Erythroblast (primary cell): ENCODE measurements around the gene ZNF865.

ENCODE experiments used
- DNase-seq, 2 experiments: peaks; one replicate each; lab custom pipeline; 2025; lab: John Stamatoyannopoulos, UW
- GATA1 ChIP-seq: IDR thresholded peaks from 2 replicates; pipeline ENCODE4 v1.6.1; 2011; ENCODE audit warnings: low read depth, mild to moderate bottlenecking, control low read depth, low read length, moderate library complexity
- POLR2A ChIP-seq: IDR thresholded peaks from 2 replicates; pipeline ENCODE4 v1.6.1; 2011; ENCODE audit warnings: mild to moderate bottlenecking, low read length

The ZNF865 gene

DNA sequence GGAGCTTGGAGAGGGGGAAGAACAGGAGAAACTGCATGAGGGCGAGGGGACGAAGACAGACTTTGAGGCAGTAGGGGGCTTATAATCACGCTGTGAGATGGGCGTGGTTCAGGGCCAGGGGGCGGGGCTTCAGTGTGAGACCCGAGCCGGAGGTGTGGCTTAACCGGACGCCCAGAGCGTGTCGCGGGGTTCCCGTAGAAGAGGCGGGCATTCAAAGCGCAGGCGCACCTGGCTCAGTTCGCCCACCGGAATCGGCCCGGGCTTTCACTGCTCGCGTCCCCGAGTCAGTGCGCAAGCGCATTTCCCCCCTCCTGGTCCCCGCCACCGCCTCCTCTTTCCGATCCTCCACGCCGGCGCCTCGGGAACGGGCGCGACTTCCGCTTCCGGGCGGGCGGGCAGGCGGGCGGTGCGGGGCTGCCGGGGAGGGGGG is 225 bp upstream of the ZNF865 start:
- TF ChIP-seq GATA1 (no peak), POLR2A (peak; percentile 57)
- DNase-seq, result peak; percentile 92 to 94

DNA sequence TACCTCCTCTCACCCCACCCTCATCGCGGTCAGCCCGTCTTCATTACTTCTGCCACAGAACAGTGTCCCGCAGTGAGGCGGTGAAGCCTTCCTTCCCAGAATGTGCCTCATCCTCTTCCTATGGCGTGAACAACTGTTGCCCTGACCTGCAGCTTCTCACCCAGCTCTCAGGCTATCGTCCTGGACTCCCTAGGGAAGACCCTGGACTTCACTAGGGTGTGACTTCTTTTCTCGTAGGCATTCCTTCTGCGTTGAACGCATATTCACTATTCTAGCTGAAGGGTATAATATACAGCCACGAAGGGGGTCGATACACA is 982 bp downstream of the ZNF865 start:
- TF ChIP-seq GATA1, result no peak
- no peak for DNase-seq

DNA sequence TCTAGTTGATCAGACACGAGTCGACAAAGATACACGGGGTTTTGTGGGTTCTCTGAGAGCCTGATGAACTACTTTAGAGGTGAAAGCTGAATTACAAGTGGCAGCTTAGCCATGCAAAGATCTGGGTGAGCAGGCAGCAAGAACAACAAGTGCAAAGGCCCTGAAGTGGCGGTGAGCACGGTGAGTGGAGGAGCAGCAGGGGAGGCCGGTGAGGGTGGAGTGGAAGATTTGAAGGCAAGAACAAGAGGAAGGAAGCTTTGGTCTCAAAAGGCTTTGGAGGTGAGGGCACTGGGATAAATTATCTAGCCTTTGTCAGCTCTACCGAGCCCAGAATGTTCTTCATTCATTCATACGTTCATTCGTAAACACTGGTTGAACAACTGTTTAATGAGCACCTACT is 1.4 kb downstream of the ZNF865 start:
- no peak for DNase-seq
- TF ChIP-seq GATA1, result no peak
- no peak for TF ChIP-seq POLR2A

DNA sequence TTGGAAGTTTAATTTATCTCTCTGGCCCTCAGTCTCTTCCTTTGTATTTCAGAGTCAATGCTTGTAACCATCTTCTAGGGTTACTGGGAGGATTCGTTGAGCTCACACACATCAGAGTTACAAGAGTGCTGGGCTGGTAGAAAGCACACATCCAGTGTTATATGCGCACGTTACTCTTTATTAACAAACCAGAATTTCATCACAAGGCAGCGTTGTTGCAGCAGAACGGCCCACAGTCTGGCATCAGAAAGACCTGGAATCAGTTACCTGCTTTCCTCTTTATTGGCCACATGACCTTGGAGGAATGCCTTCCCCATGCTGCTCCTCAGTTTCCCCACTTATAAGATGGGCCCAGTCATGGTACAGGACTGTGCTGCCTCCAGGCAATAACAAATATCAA is 3.9 kb downstream of the ZNF865 start:
- DNase-seq, result no peak
- no peak for TF ChIP-seq GATA1
- TF ChIP-seq POLR2A, result no peak

DNA sequence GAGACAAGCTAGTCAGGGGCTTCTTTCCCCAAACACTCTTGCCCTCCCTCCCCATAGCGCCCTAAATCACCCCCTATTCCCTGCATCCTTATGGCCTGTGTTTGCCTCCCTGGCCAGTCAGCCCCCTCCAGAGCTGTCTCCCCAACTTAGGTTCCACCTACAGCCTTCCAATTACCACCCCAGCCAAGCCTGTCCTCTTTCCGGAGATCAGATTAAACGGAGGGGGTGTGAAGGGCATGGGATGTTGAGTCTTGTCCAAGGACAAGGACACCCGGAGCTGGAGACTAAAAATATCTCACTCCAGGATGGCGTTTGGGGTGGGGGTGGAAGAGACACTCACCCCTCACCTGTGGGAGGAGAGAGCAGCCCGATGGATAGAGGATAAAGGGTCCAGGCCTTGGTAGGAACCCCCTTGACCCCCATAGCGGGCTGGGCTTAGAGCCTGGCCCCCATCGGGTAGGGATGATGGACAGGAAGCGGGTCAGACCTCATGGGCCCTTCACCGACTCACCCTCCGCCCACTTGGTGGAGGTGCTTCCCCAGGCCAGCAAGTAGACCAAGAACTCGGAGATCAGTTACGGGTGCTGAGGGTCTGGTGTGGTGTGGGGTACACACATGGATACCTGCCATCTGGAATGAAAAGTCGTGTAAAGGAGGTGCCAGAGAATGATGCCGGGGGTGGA is 6.0 kb downstream of the ZNF865 start:
- TF ChIP-seq GATA1 (no peak), POLR2A (no peak)
- no peak for DNase-seq

DNA sequence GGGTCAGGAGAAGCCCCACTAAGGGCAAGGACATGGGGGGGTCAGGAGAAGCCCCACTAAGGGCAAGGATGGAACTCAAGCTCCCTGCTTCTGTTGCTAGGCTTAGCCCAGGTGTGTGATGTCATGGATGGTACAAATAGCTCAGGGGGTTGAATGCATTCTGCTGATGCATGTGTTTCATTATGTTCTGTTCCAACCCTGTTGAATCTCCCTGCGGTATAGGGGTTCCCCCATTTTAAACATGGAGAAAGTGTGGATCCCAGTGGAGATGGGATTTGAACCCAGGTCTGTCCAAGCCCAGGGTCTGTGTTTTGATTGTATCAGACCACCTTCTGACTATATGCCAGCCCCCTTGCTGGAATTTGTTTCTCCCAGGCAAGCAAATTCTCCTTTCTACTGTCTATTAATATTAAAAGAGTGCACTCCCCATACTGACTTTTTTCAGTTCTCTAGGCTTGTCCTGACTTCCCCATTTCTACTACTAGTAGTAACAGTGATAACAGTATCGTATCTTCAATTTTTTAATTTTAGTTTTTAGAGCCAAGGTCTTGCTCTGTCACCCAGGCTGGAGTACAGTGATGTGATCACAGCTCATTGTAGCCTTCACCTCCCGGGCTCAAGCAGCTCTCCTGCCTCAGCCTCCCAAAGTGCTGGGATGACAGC is 6.7 kb downstream of the ZNF865 start:
- DNase-seq, result no peak
- TF ChIP-seq POLR2A, result no peak
- no peak for TF ChIP-seq GATA1

DNA sequence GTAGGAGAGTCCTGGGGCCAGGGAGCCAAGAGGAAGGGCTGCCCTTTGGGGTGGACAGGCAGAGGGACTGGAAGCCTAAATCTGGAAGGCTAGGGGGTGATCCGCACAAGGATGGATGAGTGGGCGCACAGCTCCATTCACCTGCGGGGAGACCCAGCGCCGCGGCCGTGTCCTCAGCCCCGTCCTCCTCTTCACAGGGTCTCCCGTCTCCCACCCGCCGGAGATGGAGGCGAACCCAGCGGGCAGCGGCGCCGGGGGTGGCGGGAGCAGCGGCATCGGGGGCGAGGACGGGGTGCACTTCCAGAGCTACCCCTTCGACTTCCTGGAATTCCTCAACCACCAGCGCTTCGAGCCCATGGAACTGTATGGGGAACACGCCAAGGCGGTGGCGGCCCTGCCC is 7.9 kb downstream of the ZNF865 start:
- TF ChIP-seq POLR2A (no peak), GATA1 (no peak)
- DNase-seq, result no peak

DNA sequence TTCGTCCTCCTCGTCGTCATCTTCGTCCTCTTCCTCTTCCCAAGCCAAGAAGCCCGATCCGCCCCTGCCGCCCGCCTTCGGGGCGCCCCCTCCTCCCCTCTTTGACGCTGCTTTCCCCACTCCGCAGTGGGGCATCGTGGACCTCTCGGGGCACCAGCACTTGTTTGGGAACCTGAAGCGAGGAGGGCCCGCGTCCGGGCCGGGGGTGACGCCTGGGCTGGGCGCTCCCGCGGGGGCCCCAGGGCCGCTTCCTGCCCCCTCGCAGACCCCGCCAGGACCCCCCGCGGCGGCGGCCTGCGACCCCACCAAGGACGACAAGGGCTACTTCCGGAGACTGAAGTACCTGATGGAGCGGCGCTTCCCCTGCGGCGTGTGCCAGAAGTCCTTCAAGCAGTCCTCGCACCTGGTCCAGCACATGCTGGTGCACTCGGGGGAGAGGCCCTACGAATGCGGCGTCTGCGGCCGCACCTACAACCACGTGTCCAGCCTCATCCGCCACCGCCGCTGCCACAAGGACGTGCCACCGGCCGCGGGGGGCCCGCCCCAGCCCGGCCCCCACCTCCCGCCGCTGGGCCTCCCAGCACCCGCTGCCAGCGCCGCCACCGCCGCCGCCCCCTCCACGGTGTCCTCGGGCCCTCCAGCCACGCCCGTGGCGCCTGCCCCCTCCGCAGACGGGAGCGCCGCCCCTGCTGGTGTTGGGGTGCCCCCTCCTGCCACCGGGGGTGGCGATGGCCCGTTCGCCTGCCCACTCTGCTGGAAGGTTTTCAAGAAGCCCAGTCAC is 8.7 kb downstream of the ZNF865 start:
- TF ChIP-seq GATA1 (no peak), POLR2A (no peak)
- DNase-seq, result no peak

DNA sequence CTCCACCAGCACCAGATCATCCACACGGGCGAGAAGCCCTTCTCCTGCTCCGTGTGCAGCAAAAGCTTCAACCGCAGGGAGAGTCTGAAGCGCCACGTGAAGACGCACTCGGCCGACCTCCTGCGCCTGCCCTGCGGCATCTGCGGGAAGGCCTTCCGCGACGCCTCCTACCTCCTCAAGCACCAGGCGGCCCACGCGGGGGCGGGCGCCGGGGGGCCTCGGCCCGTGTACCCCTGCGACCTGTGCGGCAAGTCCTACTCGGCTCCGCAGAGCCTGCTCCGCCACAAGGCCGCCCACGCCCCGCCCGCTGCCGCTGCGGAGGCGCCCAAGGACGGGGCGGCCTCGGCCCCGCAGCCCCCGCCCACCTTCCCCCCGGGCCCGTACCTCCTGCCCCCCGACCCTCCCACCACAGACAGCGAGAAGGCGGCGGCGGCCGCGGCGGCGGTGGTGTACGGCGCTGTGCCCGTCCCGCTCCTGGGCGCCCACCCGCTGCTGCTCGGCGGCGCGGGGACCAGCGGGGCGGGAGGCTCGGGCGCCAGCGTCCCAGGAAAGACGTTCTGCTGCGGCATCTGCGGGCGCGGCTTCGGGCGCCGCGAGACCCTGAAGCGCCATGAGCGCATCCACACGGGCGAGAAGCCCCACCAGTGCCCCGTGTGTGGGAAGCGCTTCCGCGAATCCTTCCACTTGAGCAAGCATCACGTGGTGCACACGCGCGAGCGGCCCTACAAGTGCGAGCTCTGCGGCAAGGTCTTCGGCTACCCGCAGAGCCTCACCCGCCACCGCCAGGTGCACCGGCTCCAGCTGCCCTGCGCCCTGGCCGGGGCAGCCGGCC is 9.5 kb downstream of the ZNF865 start:
- TF ChIP-seq POLR2A (no peak), GATA1 (no peak)
- DNase-seq, result no peak

DNA sequence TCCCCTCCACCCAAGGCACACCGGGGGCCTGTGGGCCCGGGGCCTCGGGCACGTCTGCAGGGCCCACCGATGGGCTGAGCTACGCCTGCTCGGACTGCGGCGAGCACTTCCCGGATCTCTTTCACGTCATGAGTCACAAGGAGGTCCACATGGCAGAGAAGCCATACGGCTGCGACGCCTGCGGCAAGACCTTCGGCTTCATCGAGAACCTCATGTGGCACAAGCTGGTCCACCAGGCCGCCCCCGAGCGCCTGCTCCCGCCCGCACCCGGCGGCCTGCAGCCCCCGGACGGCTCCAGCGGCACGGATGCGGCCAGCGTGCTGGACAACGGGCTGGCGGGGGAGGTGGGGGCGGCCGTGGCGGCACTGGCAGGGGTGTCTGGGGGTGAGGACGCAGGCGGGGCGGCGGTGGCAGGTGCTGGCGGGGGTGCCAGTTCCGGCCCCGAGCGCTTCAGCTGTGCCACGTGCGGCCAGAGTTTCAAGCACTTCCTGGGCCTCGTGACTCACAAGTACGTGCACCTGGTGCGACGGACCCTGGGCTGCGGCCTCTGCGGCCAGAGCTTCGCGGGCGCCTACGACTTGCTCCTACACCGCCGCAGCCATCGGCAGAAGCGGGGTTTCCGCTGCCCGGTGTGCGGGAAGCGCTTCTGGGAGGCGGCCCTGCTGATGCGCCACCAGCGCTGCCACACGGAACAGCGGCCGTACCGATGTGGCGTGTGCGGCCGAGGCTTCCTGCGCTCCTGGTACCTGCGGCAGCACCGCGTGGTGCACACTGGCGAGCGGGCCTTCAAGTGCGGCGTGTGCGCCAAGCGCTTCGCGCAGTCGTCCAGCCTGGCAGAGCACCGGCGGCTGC is 10.3 kb downstream of the ZNF865 start:
- TF ChIP-seq GATA1 (no peak), POLR2A (no peak)
- DNase-seq, result no peak

DNA sequence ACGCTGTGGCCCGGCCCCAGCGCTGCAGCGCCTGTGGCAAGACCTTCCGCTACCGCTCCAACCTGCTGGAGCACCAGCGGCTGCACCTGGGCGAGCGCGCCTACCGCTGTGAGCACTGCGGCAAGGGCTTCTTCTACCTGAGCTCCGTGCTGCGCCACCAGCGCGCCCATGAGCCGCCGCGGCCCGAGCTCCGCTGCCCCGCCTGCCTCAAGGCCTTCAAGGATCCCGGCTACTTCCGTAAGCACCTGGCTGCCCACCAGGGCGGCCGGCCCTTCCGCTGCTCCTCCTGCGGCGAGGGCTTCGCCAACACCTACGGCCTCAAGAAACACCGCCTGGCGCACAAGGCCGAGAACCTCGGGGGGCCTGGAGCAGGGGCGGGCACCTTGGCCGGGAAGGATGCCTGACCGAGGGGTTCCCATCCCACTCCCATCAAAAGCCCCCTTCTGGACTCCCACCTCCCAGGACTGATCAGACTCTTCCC is 11.0 kb downstream of the ZNF865 start:
- TF ChIP-seq POLR2A (no peak), GATA1 (no peak)
- DNase-seq, result no peak

DNA sequence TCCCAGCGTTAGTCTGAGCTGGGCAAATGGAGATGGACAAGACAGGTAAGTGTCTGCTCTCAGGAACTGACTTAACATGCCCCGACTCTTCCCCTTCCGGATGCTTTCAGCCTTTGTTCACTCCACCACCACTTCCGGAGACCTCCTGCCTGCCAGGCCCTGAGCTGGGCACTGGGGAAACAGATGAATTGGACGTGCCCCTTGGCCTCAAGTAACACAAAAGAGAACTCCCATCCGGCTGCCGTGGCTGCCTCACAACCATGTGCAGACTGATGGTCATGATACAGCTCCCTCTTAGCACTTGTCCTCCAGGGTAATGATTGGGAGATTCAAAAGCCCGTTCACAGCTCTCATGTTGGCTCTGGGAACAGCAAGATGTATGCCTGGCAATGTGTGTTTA is 12.0 kb downstream of the ZNF865 start:
- TF ChIP-seq GATA1, result no peak
- no peak for TF ChIP-seq POLR2A
- DNase-seq, result no peak

DNA sequence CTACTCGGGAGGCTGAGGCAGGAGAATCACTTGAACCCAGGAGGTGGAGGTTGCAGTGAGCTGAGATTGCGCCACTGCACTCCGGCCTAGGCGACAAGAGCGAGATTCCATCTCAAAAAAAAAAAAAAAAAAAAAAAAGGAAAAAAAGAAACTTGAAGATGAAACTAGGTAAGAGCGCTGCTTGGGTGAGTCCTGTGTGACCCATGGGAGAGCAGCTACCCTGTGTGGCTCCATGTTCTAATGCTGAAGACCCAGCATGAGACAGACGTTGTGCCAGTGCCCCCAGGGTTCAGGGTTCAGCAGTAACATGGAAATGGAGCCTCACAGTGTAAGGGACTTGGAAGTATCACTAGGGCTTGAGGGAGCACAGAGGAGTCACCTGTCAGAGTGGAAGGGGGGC is 13.0 kb downstream of the ZNF865 start:
- no peak for DNase-seq
- TF ChIP-seq GATA1, result no peak
- TF ChIP-seq POLR2A, result no peak
